HepG2 (cell line): ENCODE measurements around the gene SLC10A1. TPM values are rescaled to one million over a fixed set of nuclear protein-coding genes. Genes with fewer than 3 reads are reported as not detected.
A peak's percentile ranks its signal among the peaks of the same experiment; 100 is the strongest.

Experiments
- DMAP1 ChIP-seq: IDR thresholded peaks from 2 replicates; pipeline ENCODE4 v1.6.1; 2016
- FOSL1 ChIP-seq: sonication (generic); formaldehyde crosslinking; IDR thresholded peaks from 2 replicates; pipeline ENCODE4 v1.9.0; 2021; ENCODE audit warnings: missing genetic modification reagents, borderline replicate concordance
- FOXK2 ChIP-seq: fragments of 450-650 bp; IDR thresholded peaks from 2 replicates; pipeline ENCODE4 v1.6.1; 2016
- FOXP4 ChIP-seq: sonication (generic); formaldehyde crosslinking; IDR thresholded peaks from 2 replicates; pipeline ENCODE4 v1.4.0; 2020; ENCODE audit warnings: missing genetic modification reagents
- GATA4 ChIP-seq: sonication (generic); IDR thresholded peaks from 2 replicates; pipeline ENCODE4 v1.6.1; 2016; ENCODE audit warnings: antibody characterized with exemption, low read depth, borderline replicate concordance
- GPN1 ChIP-seq: sonication (generic); formaldehyde crosslinking; IDR thresholded peaks from 2 replicates; pipeline ENCODE4 v1.5.1; 2020; ENCODE audit warnings: missing genetic modification reagents, borderline replicate concordance
- MED8 ChIP-seq: sonication (generic); formaldehyde crosslinking; IDR thresholded peaks from 2 replicates; pipeline ENCODE4 v1.8.1; 2023; ENCODE audit warnings: mild to moderate bottlenecking, missing genetic modification reagents; ENCODE audit not compliant: insufficient replicate concordance
- NFKBIZ ChIP-seq: IDR thresholded peaks from 2 replicates; pipeline ENCODE4 v1.6.1; 2018; ENCODE audit warnings: missing genetic modification reagents, missing compliant biosample characterization
- PPARG ChIP-seq: conservative IDR thresholded peaks from 2 replicates; pipeline ENCODE4 v1.6.1; 2016; ENCODE audit warnings: missing biosample characterization, missing genetic modification reagents
- RNF2 ChIP-seq: fragments of 450-650 bp; conservative IDR thresholded peaks from 2 replicates; pipeline ENCODE4 v1.6.1; 2016; ENCODE audit warnings: low read depth
- SOX13 ChIP-seq, 3 experiments: fragments of 450-650 bp in 1 of 3; sonication (generic) in 1 of 3; formaldehyde crosslinking in 1 of 3; IDR thresholded peaks in 2 of 3; conservative IDR thresholded peaks in 1 of 3; 2 replicates each; pipeline versions ENCODE4 v1.5.0 to v1.6.1; 2016 to 2020; ENCODE audit warnings: antibody characterized with exemption in 1 of 3, mild to moderate bottlenecking in 1 of 3, missing compliant biosample characterization in 1 of 3, missing genetic modification reagents in 1 of 3, moderate library complexity in 1 of 3
- THAP7 ChIP-seq: sonication (generic); formaldehyde crosslinking; IDR thresholded peaks from 2 replicates; pipeline ENCODE4 v1.8.1; 2023; ENCODE audit warnings: mild to moderate bottlenecking, missing genetic modification reagents
- ZBTB25 ChIP-seq: IDR thresholded peaks from 2 replicates; pipeline ENCODE4 v1.6.1; 2018; ENCODE audit warnings: missing genetic modification reagents
- ZNF564 ChIP-seq: sonication (generic); formaldehyde crosslinking; IDR thresholded peaks from 2 replicates; pipeline ENCODE4 v1.8.1; 2023; ENCODE audit warnings: mild to moderate bottlenecking, missing genetic modification reagents
- ZNF567 ChIP-seq: sonication (generic); formaldehyde crosslinking; IDR thresholded peaks from 2 replicates; pipeline ENCODE4 v1.8.1; 2023; ENCODE audit warnings: mild to moderate bottlenecking, missing genetic modification reagents, borderline replicate concordance
- ZNF569 ChIP-seq: sonication (generic); formaldehyde crosslinking; IDR thresholded peaks from 2 replicates; pipeline ENCODE4 v1.5.0; 2020; ENCODE audit warnings: mild to moderate bottlenecking, missing genetic modification reagents, moderate library complexity, borderline replicate concordance
- ZNF609 ChIP-seq: sonication (generic); formaldehyde crosslinking; IDR thresholded peaks from 2 replicates; pipeline ENCODE4 v1.4.0; 2020; ENCODE audit warnings: mild to moderate bottlenecking, missing genetic modification reagents, borderline replicate concordance
- ZNF619 ChIP-seq: sonication (generic); formaldehyde crosslinking; IDR thresholded peaks from 2 replicates; pipeline ENCODE4 v1.4.0; 2020; ENCODE audit warnings: mild to moderate bottlenecking, missing genetic modification reagents
- ZNF792 ChIP-seq: IDR thresholded peaks from 2 replicates; pipeline ENCODE4 v1.6.1; 2016
- ZNF816 ChIP-seq: sonication (generic); formaldehyde crosslinking; IDR thresholded peaks from 2 replicates; pipeline ENCODE4 v1.8.0; 2022; ENCODE audit warnings: missing genetic modification reagents, mild to moderate bottlenecking, borderline replicate concordance
- polyA plus RNA-seq, 8 experiments: library from polyadenylated mRNA; depleted of rRNA in 3 of 8; stranded (reverse) in 7 of 8; unstranded in 1 of 8; fragments of >200 nt; fragmentation: Illumina TruSeq in 4 of 8; extraction: Trizol in 4 of 8; gene quantifications; 2 replicates each; pipeline versions ENCODE4 v1.2.1 to v1.2.3, GENCODE V29; 2011 to 2016; ENCODE audit warnings: low read depth in 4 of 8, missing spikeins in 1 of 8, mixed read lengths in 1 of 8; ENCODE audit not compliant: insufficient read depth in 1 of 8
- total RNA-seq, 5 experiments: library from RNA; depleted of rRNA; stranded (reverse); fragments of >200 nt; fragmentation: Illumina TruSeq; extraction: Trizol; gene quantifications; 2 replicates each; pipeline ENCODE4 v1.2.3, GENCODE V29; 2016; ENCODE audit warnings: low read depth in 1 of 5

The SLC10A1 gene
- total and polyA plus RNA-seq, 2 of the 13 experiments (the other 11 are each of a cell fraction or from before 2014, with no cell fraction given), result 0.17 TPM; not detected in 1

GRCh38 chr14:69808919-69809808, 12.1 kb upstream of the SLC10A1 start (continued):
- TF ChIP-seq ZNF609 (CRISPR knock-in tag), result peak; percentile 62; the same call in 1 of the 2 replicates
- peak; percentile 88 for TF ChIP-seq PPARG (CRISPR knock-in tag)
- TF ChIP-seq GPN1 (CRISPR knock-in tag), result no peak
- peak; percentile 82 for TF ChIP-seq ZNF564 (CRISPR knock-in tag)
- TF ChIP-seq ZNF567 (CRISPR knock-in tag), result no peak
- TF ChIP-seq ZNF792 (CRISPR knock-in tag), result 0 out of 2 replicates have a peak, but pooled peaks have one; percentile 75
- no peak for TF ChIP-seq MED8 (CRISPR knock-in tag)
- peak; percentile 99 for TF ChIP-seq THAP7
- peak; percentile 77; the same call in 1 of the 2 replicates for TF ChIP-seq NFKBIZ (CRISPR knock-in tag)
- TF ChIP-seq ZNF619 (CRISPR knock-in tag), result no peak
- TF ChIP-seq ZNF816, result no peak
- 0 out of 2 replicates have a peak, but pooled peaks have one; percentile 28 for TF ChIP-seq ZBTB25 (CRISPR knock-in tag)
- peak; percentile 85 for TF ChIP-seq GATA4
- TF ChIP-seq ZNF569 (CRISPR knock-in tag), result no peak
- TF ChIP-seq RNF2, result no peak
- TF ChIP-seq SOX13 (IDR thresholded peaks at IDR 0.05), result peak; percentile 80
- peak in 1 of 2 experiments; percentile 93; a peak in 2 of 4 replicates for TF ChIP-seq SOX13 (CRISPR knock-in tag; conservative IDR thresholded peaks at IDR 0.05 in 1 of 2, IDR thresholded peaks at IDR 0.05 in 1 of 2)
- TF ChIP-seq DMAP1 (CRISPR knock-in tag), result peak; percentile 65
- TF ChIP-seq FOXP4 (CRISPR knock-in tag), result peak; percentile 94
- 0 out of 2 replicates have a peak, but pooled peaks have one; percentile 11 for TF ChIP-seq FOSL1
- TF ChIP-seq FOXK2, result no peak
